CD8-positive, alpha-beta memory T cell (primary cell): ENCODE data around the gene COPZ2. TPM values are rescaled to one million over a fixed set of nuclear protein-coding genes. Genes with fewer than 3 reads are reported as not detected.

ENCODE experiments used
- CTCF ChIA-PET: fragments of 350-600 bp; sonication (Branson Sonifier 250); formaldehyde crosslinking; loops from one replicate; lab custom pipeline; 2021; ENCODE audit warnings: antibody characterized with exemption; lab: Charles Lee
- POLR2A ChIA-PET: fragments of 350-600 bp; sonication (Branson Sonifier 250); formaldehyde crosslinking; loops from one replicate; lab custom pipeline; 2021; ENCODE audit warnings: antibody characterized with exemption; lab: Charles Lee
- DNase-seq, 5 donors: peaks; one replicate each; pipeline versions ENCODE4 v3.0.0 to v3.0.0-alpha.2; 2020 to 2022; ENCODE audit warnings: mixed read lengths in 1 of 5
- H3K27ac ChIP-seq: one replicate; pipeline ENCODE4 v1.7.0; 2013; ENCODE audit warnings: low read depth, mild to moderate bottlenecking, low read length, moderate library complexity
- H3K27me3 ChIP-seq: 2 replicates; pipeline ENCODE4 v1.7.0; 2013; ENCODE audit warnings: low read length, mild to moderate bottlenecking; ENCODE audit not compliant: insufficient read depth, poor library complexity, severe bottlenecking
- H3K36me3 ChIP-seq: 2 replicates; pipeline ENCODE4 v1.7.0; 2013; ENCODE audit warnings: mild to moderate bottlenecking, low read length, moderate library complexity; ENCODE audit not compliant: insufficient read depth
- H3K4me1 ChIP-seq: 2 replicates; pipeline ENCODE4 v1.7.0; 2013; ENCODE audit warnings: mild to moderate bottlenecking, low read length, moderate library complexity; ENCODE audit not compliant: insufficient read depth
- H3K4me3 ChIP-seq: 2 replicates; pipeline ENCODE4 v1.7.0; 2013; ENCODE audit warnings: mild to moderate bottlenecking, low read length
- H3K9me3 ChIP-seq: 2 replicates; pipeline ENCODE4 v1.7.0; 2013; ENCODE audit warnings: mild to moderate bottlenecking, low read length
- H3K27ac Mint-ChIP-seq, 8 donors: one replicate each; pipeline ENCODE4 v1.8.0; 2020 to 2021; ENCODE audit warnings: mixed read lengths in 8 of 8, mild to moderate bottlenecking in 6 of 8, inconsistent platforms in 3 of 8, moderate library complexity in 3 of 8
- H3K27me3 Mint-ChIP-seq, 2 donors: one replicate each; pipeline ENCODE4 v1.8.0; 2020 to 2021; ENCODE audit warnings: mixed read lengths in 2 of 2, mild to moderate bottlenecking in 1 of 2, moderate library complexity in 1 of 2
- H3K36me3 Mint-ChIP-seq, 3 donors: one replicate each; pipeline ENCODE4 v1.8.0; 2020 to 2021; ENCODE audit warnings: mixed read lengths in 3 of 3, inconsistent platforms in 1 of 3, mild to moderate bottlenecking in 1 of 3
- H3K4me1 Mint-ChIP-seq, 3 donors: one replicate each; pipeline ENCODE4 v1.8.0; 2020 to 2021; ENCODE audit warnings: mixed read lengths in 3 of 3, inconsistent platforms in 1 of 3, mild to moderate bottlenecking in 1 of 3
- H3K4me3 Mint-ChIP-seq, 7 donors: one replicate each; pipeline ENCODE4 v1.8.0; 2020 to 2021; ENCODE audit warnings: mixed read lengths in 7 of 7, mild to moderate bottlenecking in 6 of 7, moderate library complexity in 4 of 7, inconsistent platforms in 2 of 7
- H3K9me3 Mint-ChIP-seq, 5 donors: one replicate each; pipeline ENCODE4 v1.8.0; 2020 to 2022; ENCODE audit warnings: mixed read lengths in 5 of 5, mild to moderate bottlenecking in 3 of 5, moderate library complexity in 2 of 5, inconsistent platforms in 1 of 5
- polyA plus RNA-seq: library from polyadenylated mRNA; unstranded; fragments of 300-500 nt; fragmentation: Illumina TruSeq; gene quantifications from one replicate; pipeline ENCODE4 v1.2.3, GENCODE V29; 2021
- total RNA-seq, 2 experiments: library from RNA; stranded (reverse); gene quantifications; one replicate each; pipeline ENCODE4 v1.2.3, GENCODE V29; 2021

COPZ2 gene
- total and polyA plus RNA-seq, 3 experiments from 2014 or later, result 3.3 to 8.3 (median 7.6) TPM

DNA sequence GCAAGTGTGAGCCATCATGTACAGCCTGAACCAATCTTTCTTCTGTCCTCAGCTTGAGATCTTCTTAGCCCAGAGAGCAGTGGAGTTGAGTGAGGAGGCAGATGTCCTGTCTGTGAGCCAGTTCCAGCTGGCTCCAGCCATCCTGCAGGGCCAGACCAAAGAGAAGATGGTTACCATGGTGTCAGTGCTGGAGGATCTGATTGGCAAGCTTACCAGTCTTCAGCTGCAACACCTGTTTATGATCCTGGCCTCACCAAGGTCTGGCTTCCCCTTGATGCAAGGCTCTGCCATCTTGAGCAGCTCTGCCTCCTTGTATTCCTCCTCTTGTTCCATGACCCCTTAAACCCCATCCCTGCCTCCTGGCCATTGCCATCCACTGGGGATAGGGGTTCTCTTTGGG, 57.1 kb downstream of the COPZ2 start:
- H3K36me3 Mint-ChIP-seq, result peaks cover 0 to 78% (median 16%) of the 10 kb centered on the region in 3 donors
- H3K4me1 ChIP-seq, result peaks cover 10% of the 10 kb centered on the region
- no peaks in the 10 kb centered on the region for H3K27me3 ChIP-seq
- H3K9me3 Mint-ChIP-seq, result no peaks in the 10 kb centered on the region
- peak overlapping the region in 1 of 7 donors; percentile 18 for H3K4me3 Mint-ChIP-seq
- no peak overlapping the region for H3K27ac ChIP-seq
- ChIA-PET POLR2A (no interaction called here), CTCF (interaction anchor here (3.8 kb wide), 1 partner anchor 10 kb away, joined by 18 read pairs; the partner anchor contains the start of gene CDK5RAP3)
- no peaks in the 10 kb centered on the region for H3K9me3 ChIP-seq
- peaks cover 42% of the 10 kb centered on the region for H3K36me3 ChIP-seq
- peaks cover 6 to 28% (median 15%) of the 10 kb centered on the region in 3 donors for H3K4me1 Mint-ChIP-seq
- DNase-seq, result no peak
- H3K27ac Mint-ChIP-seq, result peak overlapping the region in 3 of 8 donors; percentile 20 to 64 (median 23)
- no peak overlapping the region for H3K4me3 ChIP-seq
- no peaks in the 10 kb centered on the region for H3K27me3 Mint-ChIP-seq

DNA sequence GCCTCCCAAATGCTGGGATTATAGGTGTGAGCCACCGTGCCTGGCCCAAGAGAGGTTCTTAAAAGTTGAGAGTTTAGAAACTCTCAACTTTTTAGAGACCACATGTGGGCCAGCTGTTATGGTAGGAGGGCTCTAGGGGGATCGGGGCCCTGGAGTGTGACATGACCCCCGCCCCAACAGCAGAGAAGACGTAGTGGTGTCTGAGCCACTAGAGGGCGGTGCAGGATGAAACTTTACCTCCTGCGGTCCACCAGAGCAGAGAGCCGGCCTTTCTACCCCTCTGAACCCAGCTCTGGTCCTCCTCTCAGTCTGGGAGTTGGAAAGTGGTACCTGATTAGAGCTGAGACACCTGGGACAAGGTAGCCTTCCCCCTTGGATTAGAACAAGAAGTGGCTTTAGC, 59.3 kb downstream of the COPZ2 start:
- Histone ChIP-seq H3K4me1 (peaks cover 10% of the 10 kb centered on the region), H3K27me3 (no peaks in the 10 kb centered on the region), H3K27ac (no peak overlapping the region), H3K9me3 (no peaks in the 10 kb centered on the region), H3K4me3 (no peak overlapping the region), H3K36me3 (peaks cover 47% of the 10 kb centered on the region)
- H3K27ac Mint-ChIP-seq, result peak overlapping the region in 1 of 8 donors; percentile 66
- peak; percentile 8 to 64 (median 16) for DNase-seq
- H3K36me3 Mint-ChIP-seq, result peaks cover 0 to 88% (median 19%) of the 10 kb centered on the region in 3 donors
- ChIA-PET POLR2A (interaction anchor here (0.6 kb wide), 1 partner anchor 41 kb away, joined by 3 read pairs; no protein-coding TSS in a partner anchor), CTCF (interaction anchor here (0.6 to 3.8 kb wide), 9 partner anchors 8 to 43 kb away, joined by 3 to 18 read pairs (median 4); partner anchors contain the start of genes CDK5RAP3 and PNPO)
- peaks cover 10 to 27% (median 15%) of the 10 kb centered on the region in 3 donors for H3K4me1 Mint-ChIP-seq
- peak overlapping the region in 1 of 7 donors; percentile 34 for H3K4me3 Mint-ChIP-seq
- no peaks in the 10 kb centered on the region for H3K27me3 Mint-ChIP-seq
- no peaks in the 10 kb centered on the region for H3K9me3 Mint-ChIP-seq

Other genes with a start within 250 kb of the COPZ2 start
- 10 to 100 TPM; 16.9 to 17.5 TPM for gene OSBPL7, start 216.0 kb downstream of the COPZ2 start, total RNA-seq
- gene OSBPL7, start 216.0 kb downstream of the COPZ2 start, polyA plus RNA-seq, result 11.0 TPM
- gene MRPL10, start 206.3 kb downstream of the COPZ2 start, total RNA-seq, result 10 to 100 TPM; 67.0 to 67.7 TPM
- gene MRPL10, start 206.3 kb downstream of the COPZ2 start, polyA plus RNA-seq, result 59.8 TPM
- gene LRRC46, start 206.1 kb downstream of the COPZ2 start, total RNA-seq, result under 1 TPM; 0.49 to 0.83 TPM
- gene LRRC46, start 206.1 kb downstream of the COPZ2 start, polyA plus RNA-seq, result 0.28 TPM
- 10 to 100 TPM; 17.3 to 18.0 TPM for gene SCRN2, start 196.5 kb downstream of the COPZ2 start, total RNA-seq
- 17.2 TPM for gene SCRN2, start 196.5 kb downstream of the COPZ2 start, polyA plus RNA-seq
- gene SP6, start 186.6 kb downstream of the COPZ2 start, total RNA-seq, result under 1 TPM; 0.07 to 0.09 TPM
- 0.59 TPM for gene SP6, start 186.6 kb downstream of the COPZ2 start, polyA plus RNA-seq
- 10 to 100 TPM; 21.5 to 22.1 TPM for gene SP2, start 141.6 kb downstream of the COPZ2 start, total RNA-seq
- 13.4 TPM for gene SP2, start 141.6 kb downstream of the COPZ2 start, polyA plus RNA-seq
- 10 to 100 TPM; 55.5 to 57.7 TPM for gene PNPO, start 96.2 kb downstream of the COPZ2 start, total RNA-seq
- 20.3 TPM for gene PNPO, start 96.2 kb downstream of the COPZ2 start, polyA plus RNA-seq
- gene PRR15L, start 79.9 kb downstream of the COPZ2 start, total RNA-seq, result not detected
- gene PRR15L, start 79.9 kb downstream of the COPZ2 start, polyA plus RNA-seq, result not detected
- 100 to 1,000 TPM; 178 to 184 TPM for gene CDK5RAP3, start 66.7 kb downstream of the COPZ2 start, total RNA-seq
- 81.3 TPM for gene CDK5RAP3, start 66.7 kb downstream of the COPZ2 start, polyA plus RNA-seq
- gene NFE2L1, start 10.6 kb upstream of the COPZ2 start, total RNA-seq, result 10 to 100 TPM; 94.5 to 98.4 TPM
- 13.1 TPM for gene NFE2L1, start 10.6 kb upstream of the COPZ2 start, polyA plus RNA-seq
- 10 to 100 TPM; 63.1 to 65.1 TPM for gene CBX1, start 63.7 kb upstream of the COPZ2 start, total RNA-seq
- 21.1 TPM for gene CBX1, start 63.7 kb upstream of the COPZ2 start, polyA plus RNA-seq
- gene SNX11, start 70.0 kb upstream of the COPZ2 start, total RNA-seq, result 10 to 100 TPM; 43.3 to 45.2 TPM
- 26.5 TPM for gene SNX11, start 70.0 kb upstream of the COPZ2 start, polyA plus RNA-seq